Astrocyte of the cerebellum (primary cell): ENCODE results near the gene MTCL1.

ENCODE experiments used
- DNase-seq: peaks from one replicate; pipeline ENCODE4 v3.0.0-alpha.2; 2011; ENCODE audit warnings: low read depth
- H3K4me3 ChIP-seq: 2 replicates; pipeline ENCODE4 v1.5.1; 2011; ENCODE audit warnings: mild to moderate bottlenecking, low read depth, low read length, moderate library complexity
- CTCF ChIP-seq: IDR thresholded peaks from 2 replicates; pipeline ENCODE4 v1.5.1; 2012; ENCODE audit warnings: low read length, low read depth, moderate library complexity, mild to moderate bottlenecking; ENCODE audit errors: missing control alignments
- in situ Hi-C: cut with HindIII; loops from 2 replicates; pipeline ENCODE4 v1.10.0; 2017; ENCODE audit warnings: low sequenced_read_pairs

The MTCL1 gene

GRCh38 chr18:8860845-8861642 is 155.7 kb downstream of the MTCL1 start:
- no peak overlapping the region for H3K4me3 ChIP-seq
- no peak for TF ChIP-seq CTCF
- DNase-seq: no peak
- in situ Hi-C loops: no loop called here

- in situ Hi-C loops: no loop called here
- H3K4me3 ChIP-seq: no peak overlapping the region
- no peak for TF ChIP-seq CTCF
- DNase-seq: no peak
Measured at GRCh38 chr18:8863427-8863826, 158.1 kb downstream of the MTCL1 start.

GRCh38 chr18:8865934-8866333 is 160.6 kb downstream of the MTCL1 start:
- in situ Hi-C loops: no loop called here
- no peak overlapping the region for H3K4me3 ChIP-seq
- DNase-seq: no peak
- no peak for TF ChIP-seq CTCF

- H3K4me3 ChIP-seq: no peak overlapping the region
- no peak for DNase-seq
- in situ Hi-C loops: no loop called here
- no peak for TF ChIP-seq CTCF
Measured at GRCh38 chr18:8866679-8867078, 161.3 kb downstream of the MTCL1 start.

GRCh38 chr18:8868276-8868675 is 162.9 kb downstream of the MTCL1 start:
- DNase-seq: no peak
- TF ChIP-seq CTCF: no peak
- in situ Hi-C loops: no loop called here
- H3K4me3 ChIP-seq: no peak overlapping the region

GRCh38 chr18:8868779-8869415 is 163.5 kb downstream of the MTCL1 start:
- in situ Hi-C loops: no loop called here

More at GRCh38 chr18:8868779-8869415, 163.5 kb downstream of the MTCL1 start:
- no peak for DNase-seq
- no peak overlapping the region for H3K4me3 ChIP-seq
- no peak for TF ChIP-seq CTCF
